RCC 7860 (cell line): ENCODE measurements around the gene MTPN.

Experiments
- DNase-seq: peaks from one replicate; pipeline ENCODE4 v3.0.0-alpha.2; 2015; ENCODE audit warnings: low spot score
- FAIRE-seq: peaks from 2 replicates; lab custom pipeline; 2012; peaks lifted over from hg19 to GRCh38; lab: Jason Lieb, UNC

MTPN gene

DNA sequence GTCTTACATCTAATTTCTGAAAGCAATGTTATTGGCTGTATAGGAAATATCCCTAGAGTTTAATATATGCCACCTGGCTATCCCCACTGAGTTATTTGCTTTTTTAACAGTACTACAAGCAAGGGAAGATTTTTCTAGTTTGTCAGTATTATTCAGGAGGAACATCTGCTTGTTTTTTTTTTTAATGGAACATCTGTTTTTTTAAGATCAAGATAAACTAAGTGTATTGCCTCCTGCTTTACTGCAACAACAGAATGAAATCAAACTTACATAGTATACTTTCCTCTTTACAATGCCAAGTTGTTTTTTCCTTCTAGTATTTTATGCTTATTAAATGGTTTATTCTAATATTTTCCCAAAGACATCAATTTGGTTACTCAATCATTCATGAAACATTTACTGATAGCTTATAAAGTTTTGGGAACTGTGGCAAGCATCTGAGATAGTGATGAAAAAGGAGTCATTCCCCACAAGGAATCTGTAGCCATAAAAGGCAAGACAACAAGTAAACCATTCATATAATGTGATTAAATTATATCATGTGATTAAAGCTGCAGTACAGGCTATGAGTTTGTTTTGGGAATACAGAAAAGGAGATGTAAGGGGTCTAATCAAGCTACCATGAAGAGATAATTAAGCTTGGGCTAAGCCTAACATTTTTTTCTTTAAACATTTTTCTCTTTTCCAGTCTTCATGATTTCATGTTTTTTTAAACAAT lies 17.4 kb downstream of the MTPN start:
- DNase-seq (no peak), FAIRE-seq (no peak)

DNA sequence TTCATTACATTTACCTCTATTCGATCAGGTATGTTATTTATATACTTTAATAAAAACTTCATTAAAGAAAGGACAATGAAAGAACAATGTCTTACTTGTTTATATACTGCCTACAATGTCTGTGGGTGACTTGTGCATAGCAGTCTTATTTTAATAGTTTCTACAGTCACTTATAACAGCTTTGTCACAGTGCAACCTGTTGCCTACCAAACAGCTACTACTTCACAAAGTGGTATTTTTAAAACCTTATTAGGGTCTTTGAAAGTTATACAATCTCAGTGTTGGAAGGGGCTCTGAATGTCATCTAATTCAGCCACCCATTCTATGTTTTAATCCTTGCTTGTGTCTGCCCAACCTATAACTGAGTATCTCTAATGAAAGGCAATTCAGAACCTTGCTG lies 19.0 kb downstream of the MTPN start:
- no peak for DNase-seq
- no peak for FAIRE-seq

DNA sequence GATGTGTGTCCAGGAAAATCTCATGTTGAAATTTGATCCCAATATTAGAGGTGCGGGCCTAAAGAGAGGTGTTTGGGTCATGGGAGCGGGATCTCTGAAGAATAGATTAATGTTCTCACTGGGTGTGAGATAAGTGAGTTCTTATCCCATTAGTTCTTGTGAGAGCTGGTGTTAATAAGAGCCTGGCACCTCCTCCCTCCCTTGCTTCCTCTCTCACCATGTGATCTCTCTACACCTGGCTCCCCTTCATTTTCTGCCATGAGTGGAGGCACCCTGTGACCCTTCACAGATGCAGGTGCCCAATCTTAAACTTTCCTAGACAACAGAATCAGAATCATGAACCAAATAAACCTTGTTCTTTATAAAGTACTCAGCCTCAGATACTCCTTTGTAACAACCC lies 19.5 kb downstream of the MTPN start:
- DNase-seq: no peak
- no peak for FAIRE-seq

DNA sequence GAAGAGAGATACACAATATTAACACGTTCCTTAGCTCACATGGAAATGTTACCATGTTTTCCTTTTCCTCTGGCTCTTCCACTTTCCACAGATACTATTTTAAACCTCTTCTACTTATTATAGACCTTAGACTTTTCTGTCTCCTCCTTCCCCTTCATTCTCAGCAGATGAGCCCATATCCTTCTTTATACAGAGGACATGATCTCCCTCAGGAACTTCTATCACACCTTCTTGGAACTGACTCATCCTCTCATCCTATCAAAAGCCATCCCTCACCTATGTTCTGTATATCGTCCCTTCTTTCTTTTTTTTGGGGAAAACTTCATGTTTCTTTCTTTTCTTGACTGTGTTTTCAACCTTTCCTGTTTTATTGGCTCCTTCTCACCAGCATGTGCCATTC lies 20.8 kb downstream of the MTPN start:
- no peak for DNase-seq
- FAIRE-seq: no peak

- DNase-seq: no peak
- FAIRE-seq: no peak
These were observed 26.2 kb downstream of the MTPN start for GRCh38 chr7:135950972-135951371.

- no peak for FAIRE-seq
These were observed 26.7 kb downstream of the MTPN start for GRCh38 chr7:135950429-135950828.

DNA sequence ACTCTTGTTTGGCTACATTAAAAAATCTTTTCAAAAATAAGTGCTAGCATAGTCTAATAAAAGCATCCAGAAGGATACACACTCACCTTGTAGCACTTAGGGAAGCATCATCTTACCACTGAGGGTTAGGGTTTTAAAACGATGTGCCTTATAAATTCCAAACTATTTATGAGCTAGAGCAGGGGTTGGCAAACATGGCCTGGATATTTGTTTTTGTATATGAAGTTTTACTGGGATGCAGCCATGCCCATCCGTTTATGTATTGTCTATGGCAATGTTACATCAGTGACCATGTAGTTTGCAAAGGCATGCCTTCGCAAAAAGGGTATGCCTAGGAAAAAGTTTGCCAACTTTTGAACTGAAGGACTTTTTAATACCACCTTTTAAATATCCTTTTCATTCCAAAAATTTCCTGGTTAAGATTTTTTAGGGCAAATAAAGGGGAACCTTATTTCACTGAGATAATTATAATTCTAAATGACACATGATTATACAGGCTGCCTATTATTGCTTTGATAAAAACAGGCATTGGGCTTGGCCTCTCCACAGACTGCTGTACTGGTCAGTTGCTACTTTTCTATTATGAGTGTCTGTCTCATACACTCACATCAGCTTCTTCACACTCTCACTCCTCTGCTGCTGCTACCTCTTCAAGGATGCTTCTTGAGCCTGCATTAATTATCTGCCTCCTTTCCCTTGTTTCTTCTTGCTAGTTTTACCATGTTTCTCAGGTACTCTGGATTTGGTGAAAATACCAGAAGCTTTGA lies 30.7 kb downstream of the MTPN start:
- FAIRE-seq (no peak), DNase-seq (no peak)

More at GRCh38 chr7:135950429-135950828, 26.7 kb downstream of the MTPN start:
- DNase-seq: no peak

- DNase-seq (no peak), FAIRE-seq (no peak)
These were observed 32.4 kb downstream of the MTPN start for GRCh38 chr7:135944753-135945152.

- DNase-seq (no peak), FAIRE-seq (no peak)
These were observed 33.9 kb downstream of the MTPN start for GRCh38 chr7:135943134-135943879.

GRCh38 chr7:135942614-135943013 lies 34.5 kb downstream of the MTPN start:
- FAIRE-seq (no peak), DNase-seq (no peak)

DNA sequence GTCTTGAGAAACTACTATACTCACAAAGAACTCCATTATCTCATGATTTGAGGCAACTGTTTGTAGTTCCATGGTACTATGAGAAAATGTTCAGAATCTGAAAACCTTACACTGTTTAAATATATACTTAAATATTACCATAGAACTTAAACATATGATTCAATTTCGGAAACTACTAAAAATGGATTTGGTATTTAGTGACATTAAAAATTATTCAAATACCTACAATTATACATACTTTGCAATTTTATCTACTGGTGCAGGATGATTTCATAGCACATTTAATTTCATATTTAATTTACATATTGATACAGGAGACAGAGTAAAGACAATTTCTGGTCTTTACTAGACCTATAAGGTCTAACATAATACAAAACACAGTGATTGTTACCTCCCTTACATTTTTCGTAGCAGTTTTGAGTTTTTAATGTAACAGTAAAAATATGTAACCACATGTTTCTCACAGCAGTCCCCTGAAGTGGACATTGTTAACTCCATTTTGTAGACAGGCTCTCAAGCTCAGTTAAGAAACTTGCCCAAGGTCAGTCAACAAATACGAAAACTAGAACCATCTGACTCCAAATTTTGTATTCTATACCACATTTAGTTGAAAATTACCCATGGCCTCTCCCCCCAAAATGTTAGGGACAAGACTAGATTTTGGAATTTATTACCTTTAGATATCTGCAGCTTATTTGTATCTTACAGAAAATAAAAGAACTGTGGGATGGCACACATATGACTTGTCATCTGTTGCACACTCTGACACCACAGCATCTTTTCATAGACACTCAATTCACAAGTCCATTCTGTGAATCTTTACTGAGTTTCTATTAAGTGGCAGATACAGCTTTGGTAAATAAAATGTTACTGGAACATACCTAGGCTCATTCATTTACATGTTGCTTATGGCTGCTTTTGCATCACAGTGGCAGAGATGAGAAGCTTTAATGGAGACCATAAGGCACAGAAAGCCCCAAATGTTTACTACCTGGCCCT lies 36.8 kb downstream of the MTPN start:
- DNase-seq: no peak
- FAIRE-seq: peak; percentile 39

DNA sequence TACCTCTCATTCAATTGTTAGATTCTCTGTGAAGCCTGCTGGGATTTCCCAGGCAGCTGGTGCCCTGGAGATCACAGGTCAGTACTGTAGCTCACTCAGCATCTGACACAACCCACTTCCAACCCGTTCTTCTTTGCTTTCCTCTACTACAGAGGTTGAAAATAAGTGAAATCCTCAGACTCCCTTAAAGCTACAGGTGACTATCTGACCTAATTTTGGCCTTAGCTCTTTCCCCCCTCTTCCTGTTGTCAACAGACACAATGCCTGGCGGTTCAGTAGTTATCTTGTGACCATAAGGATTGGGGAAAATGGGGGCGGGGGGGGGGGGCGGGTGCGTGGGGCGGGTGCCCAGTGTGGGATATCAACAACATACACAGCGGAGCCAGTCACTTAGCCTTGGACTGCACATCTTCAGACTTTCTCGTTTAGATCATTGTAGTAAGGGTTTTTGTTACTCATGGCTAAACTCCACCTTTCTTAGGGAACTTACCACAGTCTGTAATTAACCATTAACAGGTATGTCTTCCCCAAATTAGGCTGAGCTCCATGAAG lies 37.8 kb downstream of the MTPN start:
- no peak for FAIRE-seq

DNA sequence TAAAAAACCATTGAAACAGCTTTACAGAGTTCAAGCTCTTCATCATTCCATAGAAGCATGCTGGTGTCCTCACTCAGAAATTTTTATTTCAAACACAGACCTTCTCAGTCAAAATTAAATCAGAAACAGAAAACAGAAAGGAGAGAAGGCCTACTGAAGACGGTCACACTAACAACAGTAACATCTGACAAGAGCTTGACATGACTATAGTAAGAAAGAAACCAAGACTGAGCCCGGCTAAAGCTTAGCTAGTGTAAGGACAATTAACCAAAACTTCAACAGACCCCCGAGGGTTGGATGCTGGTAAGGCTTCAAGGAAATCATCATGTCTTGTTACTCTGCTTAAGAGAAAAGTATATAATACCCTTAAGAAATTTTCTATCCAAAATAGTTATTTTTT lies 38.6 kb downstream of the MTPN start:
- FAIRE-seq (no peak), DNase-seq (no peak)

More for the DNA sequence above, 37.8 kb downstream of the MTPN start:
- no peak for DNase-seq

DNA sequence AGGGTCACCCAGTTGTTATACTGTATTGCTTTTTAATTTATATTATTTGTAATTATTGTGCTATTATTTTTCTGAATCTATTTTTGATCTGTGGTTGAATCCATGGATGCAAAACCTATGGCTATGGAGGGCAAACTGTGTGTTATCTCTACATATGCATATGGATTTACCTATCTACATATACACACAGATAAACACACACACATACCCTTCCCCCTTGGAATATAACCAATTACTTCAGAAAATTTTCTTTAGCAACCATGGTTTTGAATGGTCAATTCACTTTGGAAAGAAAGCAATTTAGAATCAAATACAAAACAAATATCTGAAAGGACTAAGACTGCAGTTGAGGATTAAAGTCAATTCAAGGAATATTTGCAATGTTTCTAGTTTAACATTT lies 39.1 kb downstream of the MTPN start:
- FAIRE-seq (no peak), DNase-seq (no peak)

DNA sequence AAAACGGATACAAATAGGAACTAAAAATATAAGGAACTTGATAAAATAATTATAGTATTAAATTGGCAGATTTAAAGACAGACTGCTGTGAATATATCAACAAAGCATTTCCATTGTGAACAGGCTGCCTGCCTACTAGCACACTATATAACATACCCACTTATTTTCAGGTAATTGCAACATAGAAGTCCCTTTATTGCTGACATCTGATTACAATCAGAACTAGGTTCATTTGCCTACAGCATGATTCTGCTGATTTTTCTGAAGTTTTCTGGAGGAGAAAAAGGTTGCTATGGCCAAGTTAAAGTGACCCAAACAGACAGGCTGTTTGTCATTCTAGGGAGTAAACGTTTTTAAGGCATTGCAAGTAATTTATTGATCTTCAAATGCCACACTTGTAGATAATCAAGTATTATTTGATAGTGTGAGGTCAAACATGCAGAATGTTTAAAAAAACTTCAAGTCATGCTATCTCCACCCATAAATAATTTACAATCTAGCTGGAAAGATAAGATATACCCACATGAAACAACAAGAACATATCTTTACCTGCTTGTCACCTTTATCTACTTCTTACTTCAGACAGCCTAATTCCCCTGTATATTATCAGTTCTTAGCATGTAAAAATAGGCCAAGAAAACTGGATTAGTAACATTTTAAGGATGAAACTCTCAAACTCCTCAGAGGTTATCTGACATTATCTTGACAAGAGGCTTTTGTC lies 40.5 kb downstream of the MTPN start:
- FAIRE-seq: no peak
- no peak for DNase-seq

DNA sequence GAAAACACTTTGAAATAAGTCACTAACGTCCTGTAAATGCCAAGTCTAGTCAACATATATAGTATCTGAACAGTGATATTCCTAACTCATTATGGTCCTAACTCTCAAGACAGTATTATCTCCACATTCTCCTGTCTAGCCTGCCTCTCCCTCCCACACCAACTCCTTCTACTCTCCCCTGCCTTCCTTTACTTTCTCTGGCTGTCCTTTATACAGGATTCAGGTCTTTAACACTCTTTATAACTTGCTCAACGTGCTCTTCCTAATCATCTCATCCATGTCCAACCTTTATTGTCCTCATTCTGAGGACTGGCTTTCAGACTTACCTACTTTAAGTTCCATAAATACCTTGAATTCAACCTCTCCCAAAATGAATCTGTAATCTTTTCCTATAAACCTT lies 42.5 kb downstream of the MTPN start:
- DNase-seq: no peak
- no peak for FAIRE-seq

DNA sequence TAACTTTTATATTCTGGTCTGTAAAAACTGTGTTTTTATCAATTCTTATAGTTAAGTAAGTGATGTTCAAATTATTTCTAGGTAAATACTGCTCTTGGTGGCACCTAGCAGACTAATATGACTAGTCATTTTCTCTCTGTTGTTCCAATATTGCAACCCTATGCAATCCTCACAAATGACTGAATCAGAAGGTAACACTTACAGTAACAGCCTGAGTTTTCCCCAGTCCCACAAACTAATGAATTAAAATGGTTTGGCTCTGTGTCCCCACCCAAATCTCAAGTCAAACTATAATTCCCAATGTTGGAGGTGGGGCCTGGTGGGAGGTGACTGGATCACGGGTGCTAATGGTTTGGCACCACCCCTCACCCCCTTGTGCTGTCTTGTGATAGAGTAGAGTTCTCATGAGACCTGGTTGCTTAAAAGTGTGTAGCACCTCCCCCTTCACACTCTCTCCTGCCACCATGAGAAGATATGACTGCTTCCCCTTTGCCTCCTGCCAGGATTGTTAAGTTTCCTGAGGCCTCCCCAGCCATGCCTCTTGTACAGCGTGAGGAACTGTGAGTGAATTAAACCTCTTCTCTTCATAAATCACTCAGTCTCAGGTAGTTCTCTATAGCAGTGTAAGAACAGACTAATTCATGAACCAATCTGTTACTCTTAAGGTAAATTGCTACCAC lies 43.5 kb downstream of the MTPN start:
- no peak for DNase-seq
- no peak for FAIRE-seq

GRCh38 chr7:135932131-135932530 lies 45.0 kb downstream of the MTPN start:
- FAIRE-seq (no peak), DNase-seq (no peak)
